IMR-90 (cell line): Measurements from ENCODE around the gene ZNF506. TPM values are rescaled to one million over a fixed set of nuclear protein-coding genes. Genes with fewer than 3 reads are reported as not detected.

Experiments
- ATAC-seq: fragments of 200-7000 bp; cut with Tn5 transposase; 2 replicates; pipeline ENCODE4 v1.9.1; 2020; ENCODE audit warnings: low read depth, mild to moderate bottlenecking, moderate library complexity
- BruUV-seq: library from RNA; stranded (reverse); fragments of 400-500 nt; replicated peaks from 2 replicates; lab custom pipeline; 2021; lab: Mats Ljungman, UMichigan
- CTCF ChIA-PET: fragments of 300-600 bp; formaldehyde crosslinking; extraction: SDS; loops from one replicate; lab custom pipeline; 2021; ENCODE audit warnings: antibody characterized with exemption; lab: Yijun Ruan, JAX
- POLR2A ChIA-PET: fragments of 300-600 bp; sonication (Branson Sonifier 250); formaldehyde crosslinking; loops from one replicate; lab custom pipeline; 2022; ENCODE audit warnings: antibody characterized with exemption; ENCODE audit not compliant: unreplicated experiment; lab: Charles Lee
- DNase-seq: peaks from one replicate; pipeline ENCODE4 v3.0.0; 2013
- H2AFZ ChIP-seq: replicated peaks from 2 replicates; pipeline ENCODE3; 2013; ENCODE audit warnings: low read length, mild to moderate bottlenecking; ENCODE audit not compliant: poor library complexity
- H2AK5ac ChIP-seq: 2 replicates; pipeline ENCODE4 v1.6.1; 2013; ENCODE audit warnings: low read depth, low read length, inconsistent platforms
- H2AK9ac ChIP-seq: replicated peaks from 2 replicates; pipeline ENCODE3; 2013; ENCODE audit warnings: mild to moderate bottlenecking, low read depth, low read length, moderate library complexity; ENCODE audit not compliant: poor library complexity
- H2BK120ac ChIP-seq: 2 replicates; pipeline ENCODE4 v1.6.1; 2013; ENCODE audit warnings: low read depth, low read length, inconsistent platforms
- H2BK15ac ChIP-seq: 3 replicates; pipeline ENCODE4 v1.6.1; 2013; ENCODE audit warnings: low read depth, low read length, inconsistent platforms
- H2BK20ac ChIP-seq: 2 replicates; pipeline ENCODE4 v1.6.1; 2013; ENCODE audit warnings: low read depth, mild to moderate bottlenecking, inconsistent platforms, low read length, moderate library complexity
- H2BK5ac ChIP-seq: 2 replicates; pipeline ENCODE4 v1.6.1; 2013; ENCODE audit warnings: mild to moderate bottlenecking, low read depth, low read length, inconsistent platforms; ENCODE audit not compliant: poor library complexity, severe bottlenecking
- H3K14ac ChIP-seq: replicated peaks from 2 replicates; pipeline ENCODE4 v1.6.1; 2013; ENCODE audit warnings: low read depth, low read length, inconsistent platforms
- H3K18ac ChIP-seq: 2 replicates; pipeline ENCODE4 v1.6.1; 2013; ENCODE audit warnings: low read depth, low read length, control low read depth
- H3K23ac ChIP-seq: 2 replicates; pipeline ENCODE4 v1.6.1; 2013; ENCODE audit warnings: low read depth, low read length, inconsistent platforms
- H3K27ac ChIP-seq: 2 replicates; pipeline ENCODE4 v1.5.1; 2013; ENCODE audit warnings: mild to moderate bottlenecking, control low read depth, low read length; ENCODE audit not compliant: insufficient read depth
- H3K27me3 ChIP-seq: 2 replicates; pipeline ENCODE4 v1.6.1; 2013; ENCODE audit warnings: low read length; ENCODE audit not compliant: control insufficient read depth, insufficient read depth
- H3K36me3 ChIP-seq: 2 replicates; pipeline ENCODE4 v1.6.1; 2013; ENCODE audit warnings: low read length, mixed read lengths; ENCODE audit not compliant: control insufficient read depth, insufficient read depth
- H3K4ac ChIP-seq: 2 replicates; pipeline ENCODE4 v1.6.1; 2013; ENCODE audit warnings: low read depth, low read length, inconsistent platforms
- H3K4me1 ChIP-seq: 2 replicates; pipeline ENCODE4 v1.6.1; 2013; ENCODE audit warnings: low read length, mixed read lengths; ENCODE audit not compliant: control insufficient read depth, insufficient read depth
- H3K4me2 ChIP-seq: 2 replicates; pipeline ENCODE4 v1.6.1; 2013; ENCODE audit warnings: low read depth, mild to moderate bottlenecking, control low read depth, low read length, moderate library complexity
- H3K4me3 ChIP-seq: 2 replicates; pipeline ENCODE4 v1.5.1; 2013; ENCODE audit warnings: low read depth, mild to moderate bottlenecking, control low read depth, low read length, moderate library complexity; ENCODE audit not compliant: insufficient read depth
- H3K56ac ChIP-seq: 2 replicates; pipeline ENCODE4 v1.6.1; 2013; ENCODE audit warnings: low read length, inconsistent platforms; ENCODE audit not compliant: insufficient read depth; ENCODE audit errors: extremely low read depth
- H3K79me1 ChIP-seq, 2 experiments: 2 replicates each; pipeline ENCODE4 v1.6.1; 2013; ENCODE audit warnings: low read length in 2 of 2, inconsistent platforms in 1 of 2, low read depth in 1 of 2
- H3K9ac ChIP-seq: 2 replicates; pipeline ENCODE4 v1.6.1; 2013; ENCODE audit warnings: low read depth, low read length, control low read depth
- H3K9me1 ChIP-seq: 2 replicates; pipeline ENCODE4 v1.6.1; 2013; ENCODE audit warnings: low read length, inconsistent platforms; ENCODE audit not compliant: insufficient read depth
- H3K9me3 ChIP-seq: 2 replicates; pipeline ENCODE4 v1.6.1; 2013; ENCODE audit warnings: low read length; ENCODE audit not compliant: control insufficient read depth, insufficient read depth
- H4K20me1 ChIP-seq: 2 replicates; pipeline ENCODE4 v1.6.1; 2013; ENCODE audit warnings: low read length, inconsistent platforms; ENCODE audit not compliant: insufficient read depth
- H4K5ac ChIP-seq: 2 replicates; pipeline ENCODE4 v1.6.1; 2013; ENCODE audit warnings: mild to moderate bottlenecking, low read depth, low read length, control low read depth
- H4K8ac ChIP-seq, 2 experiments: 2 replicates each; pipeline ENCODE4 v1.6.1; 2013; ENCODE audit warnings: low read depth in 2 of 2, low read length in 2 of 2, control low read depth in 1 of 2, inconsistent platforms in 1 of 2
- H4K91ac ChIP-seq: 2 replicates; pipeline ENCODE4 v1.6.1; 2013; ENCODE audit warnings: low read depth, low read length, inconsistent platforms; ENCODE audit not compliant: insufficient read depth
- BHLHE40 ChIP-seq: fragments of 150-350 bp; IDR thresholded peaks from 2 replicates; pipeline ENCODE4 v1.6.1; 2016; ENCODE audit warnings: mild to moderate bottlenecking, low read depth, low read length
- CEBPB ChIP-seq: IDR thresholded peaks from 2 replicates; pipeline ENCODE4 v1.6.1; 2012; ENCODE audit warnings: low read depth, low read length, improper control_type of control experiment
- CHD1 ChIP-seq: IDR thresholded peaks from 2 replicates; pipeline ENCODE4 v1.6.1; 2012; ENCODE audit warnings: low read depth, low read length, improper control_type of control experiment
- CTCF ChIP-seq: conservative IDR thresholded peaks from 2 replicates; pipeline ENCODE4 v1.5.1; 2012; ENCODE audit warnings: mild to moderate bottlenecking, low read depth, low read length, improper control_type of control experiment
- FOS ChIP-seq: fragments of 150-350 bp; IDR thresholded peaks from 2 replicates; pipeline ENCODE4 v1.6.1; 2016; ENCODE audit warnings: low read depth, low read length
- MAZ ChIP-seq: IDR thresholded peaks from 2 replicates; pipeline ENCODE4 v1.6.1; 2012; ENCODE audit warnings: low read depth, mild to moderate bottlenecking, low read length, improper control_type of control experiment, moderate library complexity, borderline replicate concordance
- MXI1 ChIP-seq: IDR thresholded peaks from 2 replicates; pipeline ENCODE4 v1.6.1; 2012; ENCODE audit warnings: low read depth, mild to moderate bottlenecking, low read length, moderate library complexity, borderline replicate concordance
- NFE2L2 ChIP-seq: fragments of 150-350 bp; IDR thresholded peaks from 2 replicates; pipeline ENCODE4 v1.6.1; 2016; ENCODE audit warnings: low read depth, mild to moderate bottlenecking, low read length
- RAD21 ChIP-seq: IDR thresholded peaks from 2 replicates; pipeline ENCODE4 v1.6.1; 2012; ENCODE audit warnings: low read length, improper control_type of control experiment
- RCOR1 ChIP-seq: IDR thresholded peaks from 2 replicates; pipeline ENCODE4 v1.6.1; 2012; ENCODE audit warnings: mild to moderate bottlenecking, low read length, improper control_type of control experiment; ENCODE audit not compliant: insufficient replicate concordance
- RFX5 ChIP-seq: IDR thresholded peaks from 2 replicates; pipeline ENCODE4 v1.8.0; 2012; ENCODE audit warnings: low read depth, mild to moderate bottlenecking, low read length, moderate library complexity
- SMC3 ChIP-seq: fragments of 150-350 bp; IDR thresholded peaks from 2 replicates; pipeline ENCODE4 v1.6.1; 2016; ENCODE audit warnings: low read depth, mild to moderate bottlenecking, antibody characterized with exemption, low read length, moderate library complexity
- USF2 ChIP-seq: fragments of 150-350 bp; IDR thresholded peaks from 2 replicates; pipeline ENCODE4 v1.6.1; 2017; ENCODE audit warnings: mild to moderate bottlenecking, antibody characterized with exemption, low read length, low read depth
- WGBS, 2 experiments: methylation state at CpG; one replicate each; pipeline versions ENCODE4 v1.1.5 to v1.1.7; 2013; ENCODE audit warnings: missing lambda C conversion rate in 2 of 2; ENCODE audit not compliant: insufficient read length in 1 of 2; ENCODE audit errors: extremely low coverage in 2 of 2; 5-methylcytosine and 5-hydroxymethylcytosine counted together
- dilution Hi-C: fragments of 300-500 bp; cut with HindIII; formaldehyde crosslinking; loops from one replicate; pipeline ENCODE4 v1.14.3; 2018; ENCODE audit warnings: low sequenced_read_pairs; ENCODE audit not compliant: unreplicated experiment
- in situ Hi-C: fragments of 300-500 bp; cut with MboI; formaldehyde crosslinking; loops from 3 replicates; pipeline ENCODE4 v1.14.3; 2019; ENCODE audit warnings: low sequenced_read_pairs, inconsistent platforms, mixed read lengths
- intact Hi-C: fragments of 100-400 bp; cut with micrococcal nuclease; formaldehyde crosslinking; loops from 2 replicates; pipeline ENCODE4 v1.10.0; 2022
- polyA plus RNA-seq, 3 experiments: library from polyadenylated mRNA; depleted of rRNA; stranded (reverse); fragments of >200 nt; gene quantifications; 2 replicates each; pipeline ENCODE4 v1.2.3, GENCODE V29; 2012; ENCODE audit warnings: low replicate concordance in 1 of 3
- total RNA-seq: library from RNA; depleted of rRNA; stranded (reverse); fragments of >200 nt; gene quantifications from 2 replicates; pipeline ENCODE4 v1.2.3, GENCODE V29; 2012
- TF ChIP-seq, protein P1 (sequence below): fragments of 150-350 bp; IDR thresholded peaks from 2 replicates; pipeline ENCODE4 v1.6.1; 2016; ENCODE audit warnings: low read depth, mild to moderate bottlenecking, low read length, moderate library complexity, borderline replicate concordance

ZNF506 gene
- total and polyA plus RNA-seq, 2 of the 4 experiments (the other 2 are of a cell fraction) = 2.4 to 6.1 TPM

DNA sequence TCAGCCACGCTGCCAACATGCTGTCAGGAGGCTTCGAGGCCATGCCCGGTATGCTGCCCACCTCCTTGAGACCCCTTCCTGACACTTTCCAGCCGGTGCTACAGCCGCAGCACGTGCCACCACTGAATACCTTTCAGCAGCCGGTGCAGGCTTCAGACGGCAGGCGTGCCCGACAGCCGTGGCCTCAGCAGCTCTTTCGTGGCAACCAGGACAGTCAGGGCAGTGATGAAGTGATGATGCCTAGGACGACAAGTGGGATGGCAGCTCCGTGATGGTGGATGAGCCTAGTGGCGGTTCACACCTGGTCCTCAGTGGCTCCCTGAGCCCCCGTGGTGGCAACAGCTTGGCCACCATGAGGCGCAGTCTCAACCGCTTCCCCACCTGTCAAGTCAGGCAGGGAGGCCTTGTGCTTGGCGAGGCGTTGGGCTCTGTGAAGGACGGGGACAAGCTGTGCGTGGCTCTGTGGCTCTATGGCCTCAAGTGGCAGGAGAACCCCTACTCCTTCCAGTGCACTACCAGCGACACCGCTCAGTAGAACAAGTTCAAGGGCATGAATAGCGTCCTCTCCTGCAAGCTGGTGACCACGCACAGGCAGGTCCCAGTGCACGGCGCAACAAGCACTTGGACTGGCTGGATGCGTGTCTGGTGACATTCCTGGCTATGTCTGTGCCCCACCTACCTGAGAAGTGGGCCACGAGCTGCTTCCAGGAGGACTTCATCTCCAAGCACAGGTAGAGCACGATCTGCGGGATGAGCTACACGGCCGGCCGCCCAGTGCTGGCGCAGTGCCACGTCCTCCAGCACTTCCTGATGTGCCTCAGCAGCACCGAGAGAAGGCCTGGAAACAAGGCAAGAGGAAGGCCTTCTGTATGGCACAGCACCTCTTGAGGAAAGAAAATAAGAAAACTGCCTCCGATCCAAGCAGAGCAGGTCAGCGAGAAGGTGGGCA, 70.4 kb downstream of the ZNF506 start:
- Histone ChIP-seq H4K8ac (no peak overlapping the region), H3K27ac (no peak overlapping the region), H3K9me3 (peaks cover 52% of the 10 kb centered on the region), H3K4ac (no peak overlapping the region), H4K5ac (no peak overlapping the region), H2AK9ac (no peak overlapping the region), H3K4me3 (no peak overlapping the region), H3K9me1 (no peaks in the 10 kb centered on the region), H3K23ac (no peak overlapping the region), H2BK15ac (no peak overlapping the region), H2BK120ac (no peak overlapping the region), H4K20me1 (no peaks in the 10 kb centered on the region), H3K4me2 (no peak overlapping the region), H3K4me1 (no peaks in the 10 kb centered on the region), H3K27me3 (no peaks in the 10 kb centered on the region), H3K9ac (no peak overlapping the region), H2AK5ac (no peak overlapping the region), H4K91ac (no peak overlapping the region), H3K14ac (no peak overlapping the region), H3K79me1 (no peaks in the 10 kb centered on the region), H2AFZ (no peak overlapping the region), H3K36me3 (no peaks in the 10 kb centered on the region), H2BK5ac (no peak overlapping the region), H3K56ac (no peak overlapping the region), H3K18ac (no peak overlapping the region), H2BK20ac (no peak overlapping the region)
- no TSS peak for BruUV-seq
- intact Hi-C loops (no loop called here), dilution Hi-C loops (no loop called here), in situ Hi-C loops (no loop called here)
- ChIA-PET CTCF (no interaction called here), POLR2A (no interaction called here)
- DNase-seq = no peak
- ATAC-seq = no peak
- 76% methylated on average over 28 of the region's 40 CpGs; no CpG with 5 or more reads in 1 of the 2 experiments for WGBS, 2 experiments
- TF ChIP-seq CEBPB = no peak
- TF ChIP-seq RCOR1 = no peak
- TF ChIP-seq MAZ = no peak
- TF ChIP-seq CTCF = no peak
- no peak for TF ChIP-seq NFE2L2
- TF ChIP-seq, protein P1, sequence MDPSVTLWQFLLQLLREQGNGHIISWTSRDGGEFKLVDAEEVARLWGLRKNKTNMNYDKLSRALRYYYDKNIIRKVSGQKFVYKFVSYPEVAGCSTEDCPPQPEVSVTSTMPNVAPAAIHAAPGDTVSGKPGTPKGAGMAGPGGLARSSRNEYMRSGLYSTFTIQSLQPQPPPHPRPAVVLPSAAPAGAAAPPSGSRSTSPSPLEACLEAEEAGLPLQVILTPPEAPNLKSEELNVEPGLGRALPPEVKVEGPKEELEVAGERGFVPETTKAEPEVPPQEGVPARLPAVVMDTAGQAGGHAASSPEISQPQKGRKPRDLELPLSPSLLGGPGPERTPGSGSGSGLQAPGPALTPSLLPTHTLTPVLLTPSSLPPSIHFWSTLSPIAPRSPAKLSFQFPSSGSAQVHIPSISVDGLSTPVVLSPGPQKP = no peak
- no peak for TF ChIP-seq SMC3
- no peak for TF ChIP-seq CHD1
- no peak for TF ChIP-seq BHLHE40
- TF ChIP-seq RAD21 = no peak
- no peak for TF ChIP-seq FOS
- no peak for TF ChIP-seq USF2
- no peak for TF ChIP-seq MXI1
- TF ChIP-seq RFX5 = no peak
